RCC 7860 (cell line): Measurements from ENCODE around the gene PPDPF.

ENCODE experiments used
- DNase-seq: peaks from one replicate; pipeline ENCODE4 v3.0.0-alpha.2; 2015; ENCODE audit warnings: low spot score
- FAIRE-seq: peaks from 2 replicates; lab custom pipeline; 2012; peaks lifted over from hg19 to GRCh38; lab: Jason Lieb, UNC

Gene PPDPF

GRCh38 chr20:63519668-63520503 lies 679 bp upstream of the PPDPF start:
- no peak for DNase-seq
- no peak for FAIRE-seq

- FAIRE-seq (no peak), DNase-seq (peak; percentile 40)
These were observed 503 bp downstream of the PPDPF start for GRCh38 chr20:63520934-63521601.

- FAIRE-seq (no peak), DNase-seq (no peak)
These were observed 1.0 kb downstream of the PPDPF start for GRCh38 chr20:63521602-63522001.

DNA sequence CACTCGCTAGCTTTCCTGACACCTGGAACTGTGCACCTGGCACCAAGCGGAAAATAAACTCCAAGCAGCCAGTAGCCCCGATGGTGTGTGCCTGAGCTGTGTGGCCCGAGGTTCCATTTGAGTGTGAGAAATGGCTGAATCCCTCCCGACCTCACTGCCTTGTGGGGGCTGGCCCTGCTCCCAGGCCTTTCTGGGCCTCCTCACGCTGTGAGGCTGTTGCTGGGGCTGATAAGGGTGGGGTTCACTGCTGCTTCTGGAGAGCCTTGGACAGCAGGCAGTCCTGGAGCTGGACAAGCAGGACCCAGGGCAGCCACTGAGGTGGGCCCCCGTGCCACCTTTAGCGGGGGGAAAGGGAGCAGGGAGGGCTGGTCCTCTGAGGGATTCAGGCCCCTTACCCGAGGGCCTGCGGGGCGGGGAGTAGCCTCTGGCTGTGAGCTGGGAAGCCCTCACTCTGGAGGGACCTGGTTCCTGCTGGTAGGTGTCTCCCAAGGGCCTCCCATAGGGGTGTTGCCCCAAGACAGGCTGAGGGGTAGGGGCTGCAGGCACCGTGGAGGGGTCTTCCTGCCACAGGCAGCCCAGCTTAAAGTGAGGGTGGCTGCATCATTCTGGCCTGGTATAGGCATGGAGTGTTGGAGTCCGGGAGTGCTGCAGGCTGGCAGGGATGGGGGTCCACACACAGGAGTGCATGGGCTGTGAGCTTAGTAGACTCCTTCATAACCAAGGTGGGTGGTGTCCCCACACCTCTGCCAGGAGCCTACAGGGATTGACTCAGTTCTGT lies 1.7 kb downstream of the PPDPF start:
- FAIRE-seq, result no peak
- no peak for DNase-seq

- DNase-seq (no peak), FAIRE-seq (no peak)
These were observed 2.5 kb downstream of the PPDPF start for GRCh38 chr20:63522981-63523611.

GRCh38 chr20:63525185-63525584 lies 4.6 kb downstream of the PPDPF start:
- FAIRE-seq (no peak), DNase-seq (no peak)

DNA sequence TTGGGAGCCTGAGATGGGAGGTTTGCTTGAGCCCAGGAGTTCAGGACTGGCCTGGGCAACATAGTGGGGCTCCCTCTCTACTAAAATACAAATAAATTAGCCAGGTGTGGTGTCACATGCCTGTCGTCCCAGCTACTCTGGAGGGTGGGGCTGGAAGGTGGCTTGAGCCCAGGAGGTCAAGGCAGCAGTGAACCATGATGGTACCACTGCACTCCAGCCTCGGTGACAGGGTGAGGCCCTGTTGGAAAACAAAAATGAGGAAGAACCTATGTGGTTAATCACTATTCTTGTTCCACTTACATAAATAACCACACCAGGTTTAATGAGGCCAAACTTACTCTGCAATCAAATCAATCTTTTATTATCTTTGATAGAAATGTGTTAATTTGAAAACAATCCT lies 5.4 kb downstream of the PPDPF start:
- FAIRE-seq, result no peak
- DNase-seq, result no peak

- no peak for FAIRE-seq
- DNase-seq, result no peak
These were observed 6.6 kb downstream of the PPDPF start for GRCh38 chr20:63527184-63527583.

GRCh38 chr20:63529180-63529860 lies 8.8 kb downstream of the PPDPF start:
- no peak for DNase-seq
- no peak for FAIRE-seq

DNA sequence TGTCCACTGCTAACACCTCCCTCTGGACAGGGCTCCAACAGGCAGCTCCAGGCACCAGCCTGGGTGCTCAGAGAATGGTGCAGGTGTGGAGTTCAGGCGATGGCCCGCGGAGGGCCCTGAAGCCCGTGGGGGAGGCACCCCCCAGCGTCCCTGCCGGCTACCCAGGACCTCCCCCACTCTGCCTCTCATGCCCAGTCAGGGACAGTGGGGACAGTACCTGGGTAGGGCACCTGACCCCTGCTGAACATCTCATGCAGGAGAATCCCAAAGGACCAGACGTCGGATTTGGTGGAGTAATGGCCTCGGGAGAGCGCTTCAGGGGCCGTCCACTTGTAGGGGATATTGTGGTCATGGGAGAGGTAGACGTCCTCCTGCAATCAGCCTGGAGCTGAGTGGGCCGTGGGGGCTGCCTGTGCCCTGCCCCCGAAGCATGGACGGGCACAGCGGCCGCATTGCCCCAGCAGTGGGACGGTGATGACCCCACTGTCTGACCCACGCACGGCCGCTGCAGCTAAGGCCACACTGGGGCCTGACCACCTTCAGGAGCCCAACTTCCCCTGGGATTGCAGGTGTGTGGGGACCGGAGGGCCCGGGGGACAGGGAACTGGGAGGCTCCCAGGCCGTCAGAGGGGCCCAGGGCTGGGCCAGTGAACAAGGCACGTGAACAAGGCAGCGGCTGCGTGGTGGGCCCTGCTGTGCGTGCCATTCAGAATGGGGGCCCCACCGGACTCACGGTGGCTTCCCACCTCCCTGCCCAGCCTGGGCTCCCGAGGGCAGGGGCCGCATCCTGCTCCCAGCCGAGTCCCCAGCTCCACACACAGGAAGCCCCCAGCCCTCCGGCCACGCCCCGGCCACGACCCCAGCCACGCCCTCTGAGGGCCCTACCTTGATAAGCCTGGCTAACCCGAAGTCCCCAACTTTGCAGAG lies 9.6 kb downstream of the PPDPF start:
- DNase-seq, result no peak
- no peak for FAIRE-seq

GRCh38 chr20:63530788-63531160 lies 10.2 kb downstream of the PPDPF start:
- DNase-seq, result no peak
- FAIRE-seq, result no peak

GRCh38 chr20:63531686-63532448 lies 11.3 kb downstream of the PPDPF start:
- FAIRE-seq (no peak), DNase-seq (no peak)

DNA sequence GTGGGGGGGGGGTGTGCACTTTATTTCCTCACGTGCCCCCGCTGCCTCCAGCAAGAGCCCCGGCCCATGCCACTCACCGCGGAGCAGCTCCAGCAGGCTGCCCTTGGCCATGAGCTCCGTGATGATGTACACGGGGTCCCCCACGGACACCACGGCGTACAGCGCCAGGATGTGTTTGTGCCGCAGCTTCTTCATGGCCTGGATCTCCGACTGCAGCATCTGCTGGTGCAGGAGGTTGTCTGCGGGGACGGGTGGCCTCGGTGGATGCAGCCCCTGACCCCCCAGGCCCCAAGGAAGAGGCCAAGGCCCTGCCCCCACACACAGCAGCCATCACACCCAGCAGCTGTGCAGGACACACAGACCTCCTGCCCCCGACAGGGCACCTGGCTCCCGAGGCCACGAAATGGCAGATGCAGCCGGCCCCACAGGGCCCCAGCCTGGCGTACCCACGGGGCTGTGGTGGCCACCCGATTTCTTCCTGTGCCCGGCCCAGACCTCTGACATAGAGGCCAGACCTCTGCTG lies 11.9 kb downstream of the PPDPF start:
- DNase-seq (no peak), FAIRE-seq (no peak)

- FAIRE-seq, result no peak
- DNase-seq, result no peak
These were observed 12.8 kb downstream of the PPDPF start for GRCh38 chr20:63533388-63533787.

GRCh38 chr20:63533871-63534393 lies 13.4 kb downstream of the PPDPF start:
- DNase-seq (no peak), FAIRE-seq (no peak)

DNA sequence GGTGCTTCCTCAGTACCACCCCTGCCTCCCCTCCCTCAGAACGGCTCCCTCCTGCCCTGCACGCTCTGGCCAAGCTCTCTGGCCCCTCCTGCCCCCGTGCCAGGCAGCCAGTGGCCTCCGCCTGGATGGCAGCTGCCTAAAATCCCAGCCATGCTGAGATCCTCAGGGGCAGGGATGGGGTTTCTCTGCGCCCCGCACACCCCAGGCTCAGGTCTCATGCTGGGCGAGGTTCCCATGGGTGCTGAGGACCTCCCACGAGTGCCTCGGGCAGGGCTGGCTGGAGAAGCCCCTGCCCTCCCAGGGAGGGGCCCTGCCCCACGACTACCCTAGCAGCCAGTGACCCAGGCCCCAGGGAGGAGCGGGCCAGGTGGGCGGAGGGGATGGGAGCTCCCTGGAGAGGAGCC lies 13.9 kb downstream of the PPDPF start:
- DNase-seq (no peak), FAIRE-seq (no peak)

DNA sequence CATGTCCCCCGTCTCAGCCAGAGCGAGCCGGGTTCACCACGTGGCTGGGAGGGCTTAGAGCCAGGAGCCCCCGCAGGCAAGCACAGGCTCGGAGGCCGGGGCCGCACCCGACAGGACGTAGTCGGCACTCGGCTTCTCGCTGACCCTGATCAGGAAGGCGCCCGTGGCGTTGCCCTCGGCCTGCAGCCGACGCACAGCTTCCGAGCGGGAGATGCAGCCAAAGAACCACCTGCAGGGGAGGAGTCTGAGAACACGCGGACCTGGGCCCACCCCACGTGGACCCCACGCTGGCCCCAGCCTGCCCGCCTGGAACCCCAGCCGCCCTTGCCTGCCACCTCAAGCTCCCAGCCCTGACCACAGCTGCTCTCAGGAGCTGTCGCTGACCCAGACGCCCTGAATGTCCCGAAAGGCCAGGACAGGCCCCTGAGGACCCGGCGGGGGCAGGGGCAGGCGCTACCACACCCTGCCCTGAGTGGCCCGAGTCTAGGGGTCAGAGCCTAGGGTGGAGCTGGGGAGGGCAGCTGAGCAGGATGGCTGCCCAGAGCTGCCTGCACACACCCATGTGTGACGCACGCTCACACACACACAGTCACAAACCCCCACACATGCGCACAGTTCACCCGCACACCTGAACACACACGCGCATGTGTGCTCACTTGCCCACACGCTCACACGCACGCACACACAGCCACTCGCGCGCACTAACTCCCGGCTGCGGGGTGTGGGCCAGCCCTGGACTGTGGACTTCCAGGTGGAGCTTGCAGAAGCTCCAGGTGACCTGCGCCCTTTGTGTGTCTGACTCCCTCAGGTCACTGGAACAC lies 14.5 kb downstream of the PPDPF start:
- no peak for DNase-seq

More for the DNA sequence above, 14.5 kb downstream of the PPDPF start:
- FAIRE-seq, result no peak
